ENCODE results near the gene RTN4RL1. TPM values are rescaled to one million over a fixed set of nuclear protein-coding genes. Genes with fewer than 3 reads are reported as not detected.
A peak's percentile ranks its signal among the peaks of the same experiment; 100 is the strongest.

RTN4RL1 gene
- total and polyA plus RNA-seq, 2 of the 13 experiments (the other 11 are each of a cell fraction or from before 2014, with no cell fraction given): 0.01 TPM; not detected in 1

DNA sequence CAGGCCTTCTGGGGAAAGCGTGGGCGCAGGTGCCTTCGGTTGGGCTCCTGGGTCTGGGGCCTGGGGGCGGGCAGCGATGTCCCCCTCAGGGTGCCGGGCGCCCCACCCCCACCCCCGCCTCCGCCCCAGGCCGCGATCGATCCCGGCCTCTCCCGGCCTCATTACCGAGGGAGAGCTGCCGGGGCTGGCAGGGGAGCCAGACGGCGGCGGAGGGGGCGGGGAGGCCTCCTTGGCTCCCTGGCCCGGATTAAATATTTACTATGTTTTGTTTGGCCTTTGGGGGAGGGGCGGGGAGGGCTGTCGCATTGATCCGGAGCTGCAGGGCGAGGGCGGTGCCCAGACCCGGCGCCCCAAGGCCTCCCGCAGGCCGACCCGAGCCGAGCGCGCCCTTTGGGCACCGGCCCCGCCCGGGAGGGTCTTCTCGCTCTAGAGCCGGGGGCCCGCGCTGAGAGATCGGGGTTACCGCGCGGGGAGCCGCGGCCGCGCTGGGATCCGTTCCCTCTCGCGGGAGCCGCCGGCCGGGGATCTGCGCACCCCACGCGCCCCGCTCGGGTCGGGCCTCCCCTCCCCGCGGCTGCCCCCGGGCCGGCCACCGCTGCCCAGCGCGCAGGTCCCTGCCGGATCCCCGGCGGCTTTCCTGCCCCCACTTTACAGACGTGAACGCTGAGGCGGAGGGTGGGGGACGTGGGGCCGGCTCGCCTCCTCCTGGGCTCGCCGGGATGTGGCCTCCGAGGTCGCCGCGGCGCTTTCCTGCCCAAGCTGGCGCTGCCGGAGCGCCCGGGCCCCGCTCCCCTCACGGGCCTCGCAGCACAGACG is 27.0 kb downstream of the RTN4RL1 start (continued):
- TF ChIP-seq, protein P1, sequence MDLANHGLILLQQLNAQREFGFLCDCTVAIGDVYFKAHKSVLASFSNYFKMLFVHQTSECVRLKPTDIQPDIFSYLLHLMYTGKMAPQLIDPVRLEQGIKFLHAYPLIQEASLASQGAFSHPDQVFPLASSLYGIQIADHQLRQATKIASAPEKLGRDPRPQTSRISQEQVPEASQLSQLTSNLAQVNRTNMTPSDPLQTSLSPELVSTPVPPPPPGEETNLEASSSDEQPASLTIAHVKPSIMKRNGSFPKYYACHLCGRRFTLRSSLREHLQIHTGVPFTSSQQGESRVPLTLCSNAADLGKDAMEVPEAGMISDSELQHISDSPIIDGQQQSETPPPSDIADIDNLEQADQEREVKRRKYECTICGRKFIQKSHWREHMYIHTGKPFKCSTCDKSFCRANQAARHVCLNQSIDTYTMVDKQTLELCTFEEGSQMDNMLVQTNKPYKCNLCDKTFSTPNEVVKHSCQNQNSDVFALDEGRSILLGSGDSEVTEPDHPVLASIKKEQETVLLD (CRISPR knock-in tag; IDR thresholded peaks at IDR 0.05; ENCODE audit: low read depth): peak; percentile 46; the same call in 1 of the 2 replicates
- TF ChIP-seq ZMYM2 (CRISPR knock-in tag; IDR thresholded peaks at IDR 0.05) (no peak), PITX1 (CRISPR knock-in tag; IDR thresholded peaks at IDR 0.05) (peak; percentile 74), TEAD3 (CRISPR knock-in tag; optimal IDR thresholded peaks at IDR 0.05; ENCODE audit: borderline replicate concordance) (no peak), ZNF296 (CRISPR knock-in tag; conservative IDR thresholded peaks at IDR 0.05) (no peak), MXD4 (CRISPR knock-in tag; IDR thresholded peaks at IDR 0.05) (no peak), ASH2L (IDR thresholded peaks at IDR 0.05; ENCODE audit: insufficient read length, low read depth, low read length) (peak; percentile 0), POLR2AphosphoS2 (IDR thresholded peaks at IDR 0.05; ENCODE audit: low read depth, low read length) (no peak), NR1H2 (CRISPR knock-in tag; IDR thresholded peaks at IDR 0.05; ENCODE audit: borderline replicate concordance, low read depth) (no peak), ZSCAN12 (CRISPR knock-in tag; IDR thresholded peaks at IDR 0.05) (no peak), ZNF256 (CRISPR knock-in tag; conservative IDR thresholded peaks at IDR 0.05) (no peak), RBFOX2 (IDR thresholded peaks at IDR 0.05; ENCODE audit: low read depth, low read length) (peak; percentile 80), KDM3A (CRISPR knock-in tag; IDR thresholded peaks at IDR 0.05; ENCODE audit: low read depth) (no peak), ZNF550 (CRISPR knock-in tag; IDR thresholded peaks at IDR 0.05; ENCODE audit: borderline replicate concordance) (no peak), SMAD9 (CRISPR knock-in tag; IDR thresholded peaks at IDR 0.05) (no peak)
- TF ChIP-seq, protein P2, sequence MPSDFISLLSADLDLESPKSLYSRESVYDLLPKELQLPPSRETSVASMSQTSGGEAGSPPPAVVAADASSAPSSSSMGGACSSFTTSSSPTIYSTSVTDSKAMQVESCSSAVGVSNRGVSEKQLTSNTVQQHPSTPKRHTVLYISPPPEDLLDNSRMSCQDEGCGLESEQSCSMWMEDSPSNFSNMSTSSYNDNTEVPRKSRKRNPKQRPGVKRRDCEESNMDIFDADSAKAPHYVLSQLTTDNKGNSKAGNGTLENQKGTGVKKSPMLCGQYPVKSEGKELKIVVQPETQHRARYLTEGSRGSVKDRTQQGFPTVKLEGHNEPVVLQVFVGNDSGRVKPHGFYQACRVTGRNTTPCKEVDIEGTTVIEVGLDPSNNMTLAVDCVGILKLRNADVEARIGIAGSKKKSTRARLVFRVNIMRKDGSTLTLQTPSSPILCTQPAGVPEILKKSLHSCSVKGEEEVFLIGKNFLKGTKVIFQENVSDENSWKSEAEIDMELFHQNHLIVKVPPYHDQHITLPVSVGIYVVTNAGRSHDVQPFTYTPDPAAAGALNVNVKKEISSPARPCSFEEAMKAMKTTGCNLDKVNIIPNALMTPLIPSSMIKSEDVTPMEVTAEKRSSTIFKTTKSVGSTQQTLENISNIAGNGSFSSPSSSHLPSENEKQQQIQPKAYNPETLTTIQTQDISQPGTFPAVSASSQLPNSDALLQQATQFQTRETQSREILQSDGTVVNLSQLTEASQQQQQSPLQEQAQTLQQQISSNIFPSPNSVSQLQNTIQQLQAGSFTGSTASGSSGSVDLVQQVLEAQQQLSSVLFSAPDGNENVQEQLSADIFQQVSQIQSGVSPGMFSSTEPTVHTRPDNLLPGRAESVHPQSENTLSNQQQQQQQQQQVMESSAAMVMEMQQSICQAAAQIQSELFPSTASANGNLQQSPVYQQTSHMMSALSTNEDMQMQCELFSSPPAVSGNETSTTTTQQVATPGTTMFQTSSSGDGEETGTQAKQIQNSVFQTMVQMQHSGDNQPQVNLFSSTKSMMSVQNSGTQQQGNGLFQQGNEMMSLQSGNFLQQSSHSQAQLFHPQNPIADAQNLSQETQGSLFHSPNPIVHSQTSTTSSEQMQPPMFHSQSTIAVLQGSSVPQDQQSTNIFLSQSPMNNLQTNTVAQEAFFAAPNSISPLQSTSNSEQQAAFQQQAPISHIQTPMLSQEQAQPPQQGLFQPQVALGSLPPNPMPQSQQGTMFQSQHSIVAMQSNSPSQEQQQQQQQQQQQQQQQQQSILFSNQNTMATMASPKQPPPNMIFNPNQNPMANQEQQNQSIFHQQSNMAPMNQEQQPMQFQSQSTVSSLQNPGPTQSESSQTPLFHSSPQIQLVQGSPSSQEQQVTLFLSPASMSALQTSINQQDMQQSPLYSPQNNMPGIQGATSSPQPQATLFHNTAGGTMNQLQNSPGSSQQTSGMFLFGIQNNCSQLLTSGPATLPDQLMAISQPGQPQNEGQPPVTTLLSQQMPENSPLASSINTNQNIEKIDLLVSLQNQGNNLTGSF (CRISPR knock-in tag; IDR thresholded peaks at IDR 0.05): no peak; the same call in 1 of the 2 replicates
- TF ChIP-seq, protein P3, sequence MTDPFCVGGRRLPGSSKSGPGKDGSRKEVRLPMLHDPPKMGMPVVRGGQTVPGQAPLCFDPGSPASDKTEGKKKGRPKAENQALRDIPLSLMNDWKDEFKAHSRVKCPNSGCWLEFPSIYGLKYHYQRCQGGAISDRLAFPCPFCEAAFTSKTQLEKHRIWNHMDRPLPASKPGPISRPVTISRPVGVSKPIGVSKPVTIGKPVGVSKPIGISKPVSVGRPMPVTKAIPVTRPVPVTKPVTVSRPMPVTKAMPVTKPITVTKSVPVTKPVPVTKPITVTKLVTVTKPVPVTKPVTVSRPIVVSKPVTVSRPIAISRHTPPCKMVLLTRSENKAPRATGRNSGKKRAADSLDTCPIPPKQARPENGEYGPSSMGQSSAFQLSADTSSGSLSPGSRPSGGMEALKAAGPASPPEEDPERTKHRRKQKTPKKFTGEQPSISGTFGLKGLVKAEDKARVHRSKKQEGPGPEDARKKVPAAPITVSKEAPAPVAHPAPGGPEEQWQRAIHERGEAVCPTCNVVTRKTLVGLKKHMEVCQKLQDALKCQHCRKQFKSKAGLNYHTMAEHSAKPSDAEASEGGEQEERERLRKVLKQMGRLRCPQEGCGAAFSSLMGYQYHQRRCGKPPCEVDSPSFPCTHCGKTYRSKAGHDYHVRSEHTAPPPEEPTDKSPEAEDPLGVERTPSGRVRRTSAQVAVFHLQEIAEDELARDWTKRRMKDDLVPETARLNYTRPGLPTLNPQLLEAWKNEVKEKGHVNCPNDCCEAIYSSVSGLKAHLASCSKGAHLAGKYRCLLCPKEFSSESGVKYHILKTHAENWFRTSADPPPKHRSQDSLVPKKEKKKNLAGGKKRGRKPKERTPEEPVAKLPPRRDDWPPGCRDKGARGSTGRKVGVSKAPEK (CRISPR knock-in tag; IDR thresholded peaks at IDR 0.05; ENCODE audit: borderline replicate concordance): no peak
- TF ChIP-seq, protein P4, sequence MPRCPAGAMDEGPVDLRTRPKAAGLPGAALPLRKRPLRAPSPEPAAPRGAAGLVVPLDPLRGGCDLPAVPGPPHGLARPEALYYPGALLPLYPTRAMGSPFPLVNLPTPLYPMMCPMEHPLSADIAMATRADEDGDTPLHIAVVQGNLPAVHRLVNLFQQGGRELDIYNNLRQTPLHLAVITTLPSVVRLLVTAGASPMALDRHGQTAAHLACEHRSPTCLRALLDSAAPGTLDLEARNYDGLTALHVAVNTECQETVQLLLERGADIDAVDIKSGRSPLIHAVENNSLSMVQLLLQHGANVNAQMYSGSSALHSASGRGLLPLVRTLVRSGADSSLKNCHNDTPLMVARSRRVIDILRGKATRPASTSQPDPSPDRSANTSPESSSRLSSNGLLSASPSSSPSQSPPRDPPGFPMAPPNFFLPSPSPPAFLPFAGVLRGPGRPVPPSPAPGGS (CRISPR knock-in tag; IDR thresholded peaks at IDR 0.05): no peak; the same call in 1 of the 2 replicates

All from HepG2 (cell line).